Fibroblast of lung (primary cell): ENCODE results near the gene PRKAR1B.

Source experiments
- CTCF ChIP-seq, 2 donors: IDR thresholded peaks in 1 of 2; conservative IDR thresholded peaks in 1 of 2; 1 replicate in 1 of 2; 2 replicates in 1 of 2; pipeline ENCODE4 v1.5.1; 2011 to 2012; ENCODE audit warnings: low read length in 2 of 2, control low read depth in 1 of 2, inconsistent platforms in 1 of 2, low read depth in 1 of 2, mild to moderate bottlenecking in 1 of 2
- EZH2 ChIP-seq: IDR thresholded peaks from 2 replicates; pipeline ENCODE4 v1.5.1; 2012; ENCODE audit warnings: low read length, control low read depth, mild to moderate bottlenecking; ENCODE audit errors: missing control alignments

GRCh38 chr7:761631-762030, 34.5 kb upstream of the PRKAR1B start:
- TF ChIP-seq CTCF (conservative IDR thresholded peaks at IDR 0.05 in 1 of 2, IDR thresholded peaks at IDR 0.05 in 1 of 2; ENCODE audit: low read depth in 1 of 2, low read length in 2 of 2) (no peak), EZH2 (no peak)
